GM23338 (cell line): ENCODE measurements around the gene RAB3IL1.

Source experiments
- CTCF ChIP-seq, 2 experiments: fragments of 200-600 bp in 1 of 2; sonication (generic) in 1 of 2; conservative IDR thresholded peaks; 2 replicates each; pipeline versions ENCODE4 v1.5.1 to v1.6.1; 2016 to 2017; ENCODE audit warnings: antibody characterized with exemption in 2 of 2, low read depth in 2 of 2, mild to moderate bottlenecking in 2 of 2, moderate library complexity in 1 of 2
- EZH2 ChIP-seq: fragments of 200-600 bp; sonication (generic); IDR thresholded peaks from one replicate; pipeline ENCODE4 v1.8.0; 2017; ENCODE audit warnings: antibody characterized with exemption, mild to moderate bottlenecking, low read depth; ENCODE audit not compliant: unreplicated experiment
- EZH2phosphoT487 ChIP-seq: fragments of 200-600 bp; sonication (generic); IDR thresholded peaks from one replicate; pipeline ENCODE4 v1.8.1; 2018; ENCODE audit warnings: antibody characterized with exemption; ENCODE audit not compliant: unreplicated experiment
- POLR2AphosphoS5 ChIP-seq: IDR thresholded peaks from 2 replicates; pipeline ENCODE4 v1.6.1; 2016; ENCODE audit warnings: antibody characterized with exemption, low read depth
- REST ChIP-seq: IDR thresholded peaks from one replicate; pipeline ENCODE4 v1.6.1; 2018; ENCODE audit warnings: antibody characterized with exemption; ENCODE audit not compliant: unreplicated experiment
- TF ChIP-seq, protein P1 (sequence below): IDR thresholded peaks from 2 replicates; pipeline ENCODE4 v1.6.1; 2016; ENCODE audit warnings: antibody characterized with exemption

GRCh38 chr11:61860054-61860903 lies 57.1 kb downstream of the RAB3IL1 start:
- no peak for TF ChIP-seq CTCF (conservative IDR thresholded peaks at IDR 0.05; ENCODE audit: low read depth in 2 of 2)
- no peak for TF ChIP-seq REST
- TF ChIP-seq EZH2 = no peak
- TF ChIP-seq, protein P1, sequence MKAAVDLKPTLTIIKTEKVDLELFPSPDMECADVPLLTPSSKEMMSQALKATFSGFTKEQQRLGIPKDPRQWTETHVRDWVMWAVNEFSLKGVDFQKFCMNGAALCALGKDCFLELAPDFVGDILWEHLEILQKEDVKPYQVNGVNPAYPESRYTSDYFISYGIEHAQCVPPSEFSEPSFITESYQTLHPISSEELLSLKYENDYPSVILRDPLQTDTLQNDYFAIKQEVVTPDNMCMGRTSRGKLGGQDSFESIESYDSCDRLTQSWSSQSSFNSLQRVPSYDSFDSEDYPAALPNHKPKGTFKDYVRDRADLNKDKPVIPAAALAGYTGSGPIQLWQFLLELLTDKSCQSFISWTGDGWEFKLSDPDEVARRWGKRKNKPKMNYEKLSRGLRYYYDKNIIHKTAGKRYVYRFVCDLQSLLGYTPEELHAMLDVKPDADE = no peak
- no peak for TF ChIP-seq EZH2phosphoT487
- no peak for TF ChIP-seq POLR2AphosphoS5
